IPS-18a (cell line): ENCODE results near the gene RPL29.

Source experiments
- H3K27ac ChIP-seq: one replicate; pipeline ENCODE4 v1.5.1; 2013; ENCODE audit warnings: low read length
- H3K27me3 ChIP-seq: one replicate; pipeline ENCODE4 v1.6.1; 2013; ENCODE audit warnings: mild to moderate bottlenecking, low read length; ENCODE audit not compliant: control insufficient read depth, insufficient read depth
- H3K36me3 ChIP-seq: one replicate; pipeline ENCODE4 v1.6.1; 2013; ENCODE audit warnings: low read depth, low read length; ENCODE audit not compliant: control insufficient read depth
- H3K4me1 ChIP-seq: one replicate; pipeline ENCODE4 v1.6.1; 2013; ENCODE audit warnings: low read depth, low read length; ENCODE audit not compliant: control insufficient read depth
- H3K4me3 ChIP-seq: one replicate; pipeline ENCODE4 v1.5.1; 2013; ENCODE audit warnings: low read length
- H3K9ac ChIP-seq: one replicate; pipeline ENCODE4 v1.6.1; 2013; ENCODE audit warnings: mild to moderate bottlenecking, low read length, moderate library complexity
- H3K9me3 ChIP-seq: one replicate; pipeline ENCODE4 v1.6.1; 2013; ENCODE audit warnings: low read depth, low read length; ENCODE audit not compliant: control insufficient read depth

RPL29 gene

GRCh38 chr3:52015438-52016228 is 19.9 kb upstream of the RPL29 start:
- Histone ChIP-seq H3K36me3 (no peaks in the 10 kb centered on the region), H3K27me3 (no peaks in the 10 kb centered on the region), H3K9ac (no peak overlapping the region), H3K9me3 (no peaks in the 10 kb centered on the region), H3K4me3 (no peak overlapping the region), H3K27ac (no peak overlapping the region), H3K4me1 (no peaks in the 10 kb centered on the region)

GRCh38 chr3:52014613-52015012 is 18.9 kb upstream of the RPL29 start:
- H3K9ac ChIP-seq: no peak overlapping the region
- H3K27ac ChIP-seq: no peak overlapping the region
- no peaks in the 10 kb centered on the region for H3K4me1 ChIP-seq
- H3K36me3 ChIP-seq: no peaks in the 10 kb centered on the region
- no peaks in the 10 kb centered on the region for H3K27me3 ChIP-seq
- H3K9me3 ChIP-seq: no peaks in the 10 kb centered on the region
- H3K4me3 ChIP-seq: no peak overlapping the region

- Histone ChIP-seq H3K9me3 (no peaks in the 10 kb centered on the region), H3K27ac (no peak overlapping the region), H3K9ac (no peak overlapping the region), H3K4me3 (no peak overlapping the region), H3K27me3 (no peaks in the 10 kb centered on the region), H3K36me3 (no peaks in the 10 kb centered on the region), H3K4me1 (no peaks in the 10 kb centered on the region)
Measured at GRCh38 chr3:52013802-52014598, 18.3 kb upstream of the RPL29 start.

- Histone ChIP-seq H3K27me3 (no peaks in the 10 kb centered on the region), H3K4me3 (no peak overlapping the region), H3K9ac (no peak overlapping the region), H3K36me3 (no peaks in the 10 kb centered on the region), H3K27ac (no peak overlapping the region), H3K4me1 (peaks cover under 1% of the 10 kb centered on the region), H3K9me3 (no peaks in the 10 kb centered on the region)
Measured at GRCh38 chr3:52012699-52013098, 17.0 kb upstream of the RPL29 start.

- H3K4me3 ChIP-seq: no peak overlapping the region
- no peaks in the 10 kb centered on the region for H3K36me3 ChIP-seq
- no peak overlapping the region for H3K9ac ChIP-seq
- no peaks in the 10 kb centered on the region for H3K27me3 ChIP-seq
- peaks cover 17% of the 10 kb centered on the region for H3K4me1 ChIP-seq
- no peaks in the 10 kb centered on the region for H3K9me3 ChIP-seq
- H3K27ac ChIP-seq: no peak overlapping the region
Measured at GRCh38 chr3:52010431-52010830, 14.7 kb upstream of the RPL29 start.

- no peaks in the 10 kb centered on the region for H3K36me3 ChIP-seq
Measured at GRCh38 chr3:52007291-52007690, 11.6 kb upstream of the RPL29 start.

GRCh38 chr3:52006820-52007133 is 11.1 kb upstream of the RPL29 start:
- no peak overlapping the region for H3K27ac ChIP-seq
- H3K9me3 ChIP-seq: no peaks in the 10 kb centered on the region
- no peaks in the 10 kb centered on the region for H3K27me3 ChIP-seq
- no peak overlapping the region for H3K9ac ChIP-seq
- H3K4me1 ChIP-seq: peaks cover 48% of the 10 kb centered on the region
- H3K4me3 ChIP-seq: no peak overlapping the region
- no peaks in the 10 kb centered on the region for H3K36me3 ChIP-seq

More at GRCh38 chr3:52007291-52007690, 11.6 kb upstream of the RPL29 start:
- Histone ChIP-seq H3K27ac (no peak overlapping the region), H3K9ac (no peak overlapping the region), H3K4me3 (no peak overlapping the region), H3K4me1 (peaks cover 43% of the 10 kb centered on the region), H3K9me3 (no peaks in the 10 kb centered on the region), H3K27me3 (no peaks in the 10 kb centered on the region)

- peak overlapping the region; percentile 38 for H3K4me3 ChIP-seq
- peak overlapping the region; percentile 10 for H3K9ac ChIP-seq
- H3K36me3 ChIP-seq: no peaks in the 10 kb centered on the region
- H3K27ac ChIP-seq: peak overlapping the region; percentile 37
- H3K9me3 ChIP-seq: no peaks in the 10 kb centered on the region
- H3K27me3 ChIP-seq: no peaks in the 10 kb centered on the region
- peaks cover 50% of the 10 kb centered on the region for H3K4me1 ChIP-seq
Measured at GRCh38 chr3:52006017-52006819, 10.5 kb upstream of the RPL29 start.

- H3K36me3 ChIP-seq: no peaks in the 10 kb centered on the region
- peaks cover 50% of the 10 kb centered on the region for H3K4me1 ChIP-seq
- peak overlapping the region; percentile 37 for H3K27ac ChIP-seq
- H3K9me3 ChIP-seq: no peaks in the 10 kb centered on the region
- H3K27me3 ChIP-seq: no peaks in the 10 kb centered on the region
- H3K4me3 ChIP-seq: peak overlapping the region; percentile 38
- H3K9ac ChIP-seq: peak overlapping the region; percentile 10
Measured at GRCh38 chr3:52005571-52005986, 9.9 kb upstream of the RPL29 start.

GRCh38 chr3:52004906-52005395 is 9.3 kb upstream of the RPL29 start:
- H3K9ac ChIP-seq: peak overlapping the region; percentile 9
- H3K36me3 ChIP-seq: no peaks in the 10 kb centered on the region
- H3K4me1 ChIP-seq: peaks cover 50% of the 10 kb centered on the region
- peak overlapping the region; percentile 38 for H3K4me3 ChIP-seq
- peak overlapping the region; percentile 1 for H3K27ac ChIP-seq
- H3K9me3 ChIP-seq: no peaks in the 10 kb centered on the region
- H3K27me3 ChIP-seq: no peaks in the 10 kb centered on the region

GRCh38 chr3:52004163-52004787 is 8.6 kb upstream of the RPL29 start:
- no peak overlapping the region for H3K9ac ChIP-seq
- no peaks in the 10 kb centered on the region for H3K27me3 ChIP-seq
- H3K27ac ChIP-seq: no peak overlapping the region
- peaks cover 50% of the 10 kb centered on the region for H3K4me1 ChIP-seq
- no peaks in the 10 kb centered on the region for H3K9me3 ChIP-seq
- H3K4me3 ChIP-seq: no peak overlapping the region
- no peaks in the 10 kb centered on the region for H3K36me3 ChIP-seq
